B cell (primary cell): ENCODE results near the gene BABAM2. TPM values are rescaled to one million over a fixed set of nuclear protein-coding genes. Genes with fewer than 3 reads are reported as not detected.

ENCODE experiments used
- ATAC-seq: fragments of 200-7000 bp; cut with Tn5 transposase; one replicate; pipeline ENCODE4 v1.10.0; 2021; ENCODE audit warnings: low read depth, mild to moderate bottlenecking, moderate number of reproducible peaks, moderate library complexity
- CTCF ChIA-PET: fragments of 350-600 bp; sonication (Branson Sonifier 250); formaldehyde crosslinking; loops from one replicate; lab custom pipeline; 2021; ENCODE audit warnings: antibody characterized with exemption, inconsistent platforms; lab: Charles Lee
- POLR2A ChIA-PET: fragments of 350-600 bp; sonication (Branson Sonifier 250); formaldehyde crosslinking; loops from one replicate; lab custom pipeline; 2021; ENCODE audit warnings: antibody characterized with exemption; lab: Charles Lee
- DNase-seq: peaks from one replicate; pipeline ENCODE4 v3.0.0; 2013
- H2AFZ ChIP-seq: 2 replicates; pipeline ENCODE4 v1.6.1; 2012; ENCODE audit warnings: mild to moderate bottlenecking, low read depth, low read length; ENCODE audit not compliant: insufficient read depth, poor library complexity, severe bottlenecking
- H3K27ac ChIP-seq, 2 donors: 1 replicate in 1 of 2; 2 replicates in 1 of 2; pipeline ENCODE4 v1.5.1; 2012 to 2013; ENCODE audit warnings: low read length in 2 of 2, mild to moderate bottlenecking in 2 of 2, moderate library complexity in 1 of 2
- H3K27me3 ChIP-seq, 4 experiments: fragments of 200-600 bp in 1 of 4; sonication (generic) in 1 of 4; replicated peaks in 1 of 4; 1 replicate in 2 of 4; 2 replicates in 2 of 4; pipeline versions ENCODE4 v1.6.1 to v1.7.0; 2013 to 2016; ENCODE audit warnings: low read length in 3 of 4, mild to moderate bottlenecking in 2 of 4, mixed read lengths in 1 of 4, moderate library complexity in 1 of 4; ENCODE audit not compliant: insufficient read depth in 4 of 4, control insufficient read depth in 3 of 4; ENCODE audit errors: control extremely low read depth in 1 of 4
- H3K36me3 ChIP-seq, 2 experiments: replicated peaks in 1 of 2; 1 replicate in 1 of 2; 2 replicates in 1 of 2; pipeline versions ENCODE4 v1.6.1 to v1.7.1; 2013; ENCODE audit warnings: low read length in 1 of 2; ENCODE audit not compliant: insufficient read depth in 2 of 2, control insufficient read depth in 1 of 2; ENCODE audit errors: control extremely low read depth in 1 of 2, extremely low read depth in 1 of 2
- H3K4me1 ChIP-seq, 2 donors: fragments of 200-600 bp in 1 of 2; sonication (generic) in 1 of 2; 1 replicate in 1 of 2; 2 replicates in 1 of 2; pipeline versions ENCODE4 v1.5.1 to v1.6.1; 2013 to 2017; ENCODE audit warnings: low read length in 2 of 2; ENCODE audit not compliant: control insufficient read depth in 2 of 2, insufficient read depth in 2 of 2
- H3K4me2 ChIP-seq: replicated peaks from 2 replicates; pipeline ENCODE3; 2012; ENCODE audit warnings: mild to moderate bottlenecking, low read depth, low read length; ENCODE audit not compliant: poor library complexity, severe bottlenecking
- H3K4me3 ChIP-seq, 5 experiments: fragments of 200-600 bp in 1 of 5; sonication (generic) in 1 of 5; 1 replicate in 3 of 5; 2 replicates in 2 of 5; pipeline versions ENCODE4 v1.5.1 to v1.7.0; 2011 to 2016; ENCODE audit warnings: low read length in 4 of 5, mild to moderate bottlenecking in 4 of 5, low read depth in 2 of 5, control low read depth in 1 of 5, moderate library complexity in 1 of 5; ENCODE audit not compliant: insufficient read depth in 1 of 5; ENCODE audit errors: control extremely low read depth in 1 of 5, extremely low read depth in 1 of 5
- H3K79me2 ChIP-seq: fragments of 200-600 bp; sonication (generic); one replicate; pipeline ENCODE4 v1.6.0; 2016; ENCODE audit warnings: low read length; ENCODE audit not compliant: control insufficient read depth, insufficient read depth
- H3K9ac ChIP-seq: fragments of 200-600 bp; sonication (generic); 2 replicates; pipeline ENCODE4 v1.6.1; 2017; ENCODE audit warnings: mild to moderate bottlenecking, low read length, moderate library complexity
- H3K9me3 ChIP-seq, 3 donors: one replicate each; pipeline versions ENCODE4 v1.6.1 to v1.7.1; 2013; ENCODE audit warnings: low read length in 2 of 3; ENCODE audit not compliant: control insufficient read depth in 2 of 3, insufficient read depth in 1 of 3; ENCODE audit errors: control extremely low read depth in 1 of 3
- H4K20me1 ChIP-seq: 2 replicates; pipeline ENCODE4 v1.6.0; 2012; ENCODE audit warnings: mild to moderate bottlenecking, low read length; ENCODE audit not compliant: insufficient read depth, control insufficient read depth, poor library complexity, severe bottlenecking
- H3K27ac Mint-ChIP-seq: one replicate; pipeline ENCODE4 v1.8.0; 2021; ENCODE audit warnings: mixed read lengths
- H3K27me3 Mint-ChIP-seq: one replicate; pipeline ENCODE4 v1.8.0; 2021; ENCODE audit warnings: mixed read lengths
- H3K4me1 Mint-ChIP-seq: one replicate; pipeline ENCODE4 v1.8.0; 2021; ENCODE audit warnings: mixed read lengths
- H3K4me3 Mint-ChIP-seq: one replicate; pipeline ENCODE4 v1.8.0; 2021; ENCODE audit warnings: mixed read lengths
- H3K9me3 Mint-ChIP-seq: one replicate; pipeline ENCODE4 v1.8.0; 2022; ENCODE audit warnings: mixed read lengths; ENCODE audit not compliant: insufficient read depth
- CTCF ChIP-seq: fragments of 200-600 bp; IDR thresholded peaks from one replicate; pipeline ENCODE4 v1.8.0; 2022; ENCODE audit warnings: antibody characterized with exemption, mild to moderate bottlenecking
- EZH2 ChIP-seq: IDR thresholded peaks from 2 replicates; pipeline ENCODE4 v1.6.1; 2012; ENCODE audit warnings: borderline replicate concordance, low read depth, mild to moderate bottlenecking, moderate library complexity, low read length; ENCODE audit not compliant: insufficient read depth, poor library complexity, severe bottlenecking
- WGBS: methylation state at CpG from one replicate; pipeline ENCODE4 v1.1.5; 2013; ENCODE audit warnings: missing lambda C conversion rate; ENCODE audit not compliant: insufficient coverage; 5-methylcytosine and 5-hydroxymethylcytosine counted together
- intact Hi-C: fragments of 100-400 bp; cut with micrococcal nuclease; formaldehyde crosslinking; loops from one replicate; pipeline ENCODE4 v1.10.0; 2022
- polyA plus RNA-seq: library from polyadenylated mRNA; depleted of rRNA; stranded (reverse); fragments of >200 nt; gene quantifications from 2 replicates; pipeline ENCODE4 v1.2.3, GENCODE V29; 2012
- total RNA-seq, 2 donors: library from RNA; stranded (reverse); fragments of 120-200 nt in 1 of 2; gene quantifications; 1 replicate in 1 of 2; 2 replicates in 1 of 2; pipeline versions ENCODE4 v1.2.3 to v1.2.4, GENCODE V29; 2013 to 2022

The BABAM2 gene
- total and polyA plus RNA-seq, 2 donors (not counting 1 experiment from before 2014, with no cell fraction given), result 22.3 to 69.6 TPM

GRCh38 chr2:28322981-28323396, 432.5 kb downstream of the BABAM2 start:
- H3K36me3 ChIP-seq, result peaks cover 0 to 5% of the 10 kb centered on the region in 2 experiments
- no peak overlapping the region for H3K4me3 Mint-ChIP-seq
- H3K9ac ChIP-seq, result no peak overlapping the region
- no peak for DNase-seq
- ATAC-seq, result no peak
- H3K27me3 ChIP-seq, result no peaks in the 10 kb centered on the region
- ChIA-PET CTCF (no interaction called here), POLR2A (no interaction called here)
- peaks cover 0 to 3% (median 0%) of the 10 kb centered on the region in 3 donors for H3K9me3 ChIP-seq
- TF ChIP-seq CTCF, result no peak
- TF ChIP-seq EZH2, result no peak
- no peaks in the 10 kb centered on the region for H3K9me3 Mint-ChIP-seq
- 95% methylated on average over 2 of the region's 6 CpGs for WGBS
- H3K79me2 ChIP-seq, result no peaks in the 10 kb centered on the region
- no peak overlapping the region for H3K4me3 ChIP-seq
- H3K27ac ChIP-seq, result no peak overlapping the region
- H3K27ac Mint-ChIP-seq, result no peak overlapping the region
- no peaks in the 10 kb centered on the region for H3K27me3 Mint-ChIP-seq
- H4K20me1 ChIP-seq, result no peaks in the 10 kb centered on the region
- no peak overlapping the region for H3K4me2 ChIP-seq
- H3K4me1 Mint-ChIP-seq, result no peaks in the 10 kb centered on the region
- intact Hi-C loops, result no loop called here
- H2AFZ ChIP-seq, result no peak overlapping the region
- H3K4me1 ChIP-seq, result no peaks in the 10 kb centered on the region

- intact Hi-C loops, result no loop called here
- WGBS, result 47% methylated on average over 5 of the region's 5 CpGs
- peaks cover 0 to 5% of the 10 kb centered on the region in 2 experiments for H3K36me3 ChIP-seq
Measured at GRCh38 chr2:28325173-28325566, 434.6 kb downstream of the BABAM2 start.

More at GRCh38 chr2:28325173-28325566, 434.6 kb downstream of the BABAM2 start:
- Mint-ChIP-seq H3K27me3 (no peaks in the 10 kb centered on the region), H3K9me3 (no peaks in the 10 kb centered on the region), H3K27ac (no peak overlapping the region), H3K4me3 (no peak overlapping the region), H3K4me1 (no peaks in the 10 kb centered on the region)
- ChIA-PET CTCF (no interaction called here), POLR2A (no interaction called here)
- Histone ChIP-seq H3K4me2 (no peak overlapping the region), H3K27ac (no peak overlapping the region), H3K27me3 (no peaks in the 10 kb centered on the region), H3K4me1 (no peaks in the 10 kb centered on the region), H2AFZ (no peak overlapping the region), H3K79me2 (no peaks in the 10 kb centered on the region), H3K9me3 (peaks cover 0 to 3% (median 0%) of the 10 kb centered on the region in 3 donors), H3K4me3 (no peak overlapping the region), H3K9ac (no peak overlapping the region), H4K20me1 (no peaks in the 10 kb centered on the region)
- DNase-seq, result no peak
- TF ChIP-seq CTCF, result no peak
- no peak for TF ChIP-seq EZH2
- ATAC-seq, result no peak
